GM18907 (cell line): ENCODE data around the gene ZC3H13.

ENCODE experiments used
- ATAC-seq: cut with Tn5 transposase; IDR thresholded peaks from one replicate; pipeline ENCODE4 v1.9.1; 2021; ENCODE audit warnings: mild to moderate bottlenecking, moderate library complexity; ENCODE audit not compliant: unreplicated experiment

ZC3H13 gene

GRCh38 chr13:46062185-46062584 is 9.6 kb upstream of the ZC3H13 start:
- no peak for ATAC-seq

- ATAC-seq = no peak
Observed at GRCh38 chr13:46059405-46059804, 6.9 kb upstream of the ZC3H13 start.

- no peak for ATAC-seq
Observed at GRCh38 chr13:46058268-46058667, 5.7 kb upstream of the ZC3H13 start.

GRCh38 chr13:46057256-46058015 is 4.9 kb upstream of the ZC3H13 start:
- no peak for ATAC-seq

GRCh38 chr13:46053162-46054012 is 841 bp upstream of the ZC3H13 start:
- no peak for ATAC-seq

- ATAC-seq = peak; percentile 14
Observed at GRCh38 chr13:46051968-46052318, 603 bp downstream of the ZC3H13 start.

GRCh38 chr13:46050771-46051170 is 1.8 kb downstream of the ZC3H13 start:
- no peak for ATAC-seq

- no peak for ATAC-seq
Observed at GRCh38 chr13:46045424-46045823, 7.1 kb downstream of the ZC3H13 start.

- ATAC-seq = no peak
Observed at GRCh38 chr13:46043647-46044046, 8.9 kb downstream of the ZC3H13 start.

- no peak for ATAC-seq
Observed at GRCh38 chr13:46041419-46041839, 11.1 kb downstream of the ZC3H13 start.

- ATAC-seq = no peak
Observed at GRCh38 chr13:46040763-46041162, 11.8 kb downstream of the ZC3H13 start.

- no peak for ATAC-seq
Observed at GRCh38 chr13:46039411-46040182, 12.9 kb downstream of the ZC3H13 start.

- no peak for ATAC-seq
Observed at GRCh38 chr13:46038296-46038695, 14.2 kb downstream of the ZC3H13 start.

- no peak for ATAC-seq
Observed at GRCh38 chr13:46035066-46035465, 17.5 kb downstream of the ZC3H13 start.

- ATAC-seq = no peak
Observed at GRCh38 chr13:46032341-46032740, 20.2 kb downstream of the ZC3H13 start.

- ATAC-seq = no peak
Observed at GRCh38 chr13:46031581-46032263, 20.8 kb downstream of the ZC3H13 start.

- no peak for ATAC-seq
Observed at GRCh38 chr13:46025157-46025556, 27.4 kb downstream of the ZC3H13 start.

GRCh38 chr13:46022481-46022880 is 30.1 kb downstream of the ZC3H13 start:
- no peak for ATAC-seq

GRCh38 chr13:46016216-46016615 is 36.3 kb downstream of the ZC3H13 start:
- ATAC-seq = no peak

GRCh38 chr13:46015366-46015765 is 37.2 kb downstream of the ZC3H13 start:
- no peak for ATAC-seq

- no peak for ATAC-seq
Observed at GRCh38 chr13:46012404-46012803, 40.1 kb downstream of the ZC3H13 start.
